Measurements from ENCODE around the gene POU3F3. TPM values are rescaled to one million over a fixed set of nuclear protein-coding genes. Genes with fewer than 3 reads are reported as not detected.

POU3F3 gene
- total RNA-seq, 1 experiment from 2014 or later = not detected

DNA sequence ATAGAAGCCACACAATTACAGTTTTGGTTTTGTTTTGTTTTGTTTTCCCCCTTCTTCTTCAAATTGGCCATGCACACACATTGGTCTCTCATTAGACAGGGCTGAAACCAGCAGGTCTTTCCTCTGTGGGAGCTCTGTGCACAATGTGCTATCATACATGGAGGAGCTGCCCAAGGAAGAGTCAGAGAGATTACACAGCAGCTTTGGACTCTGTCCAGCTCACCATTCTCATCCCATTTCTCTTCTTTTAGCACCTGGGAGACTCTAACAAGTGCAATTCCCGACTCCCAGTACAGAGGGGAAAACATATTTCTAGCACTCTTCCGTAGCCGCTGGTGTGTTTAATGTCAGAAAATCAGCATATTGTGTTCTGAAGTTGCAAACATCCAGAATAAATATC, 29.4 kb downstream of the POU3F3 start:
- CTCF ChIA-PET = no interaction called here
- no TSS peak for BruUV-seq (replicated peaks)
- Mint-ChIP-seq H3K4me3 (ENCODE audit: low read depth, unreplicated experiment) (no peak overlapping the region), H3K27ac (ENCODE audit: unreplicated experiment) (no peak overlapping the region), H3K4me1 (ENCODE audit: low read depth, unreplicated experiment) (no peaks in the 10 kb centered on the region), H3K36me3 (ENCODE audit: insufficient read depth, unreplicated experiment) (no peaks in the 10 kb centered on the region), H3K9me3 (ENCODE audit: low read depth, unreplicated experiment) (no peaks in the 10 kb centered on the region), H3K27me3 (ENCODE audit: unreplicated experiment) (peaks cover 76% of the 10 kb centered on the region)
- TF ChIP-seq, protein P1, sequence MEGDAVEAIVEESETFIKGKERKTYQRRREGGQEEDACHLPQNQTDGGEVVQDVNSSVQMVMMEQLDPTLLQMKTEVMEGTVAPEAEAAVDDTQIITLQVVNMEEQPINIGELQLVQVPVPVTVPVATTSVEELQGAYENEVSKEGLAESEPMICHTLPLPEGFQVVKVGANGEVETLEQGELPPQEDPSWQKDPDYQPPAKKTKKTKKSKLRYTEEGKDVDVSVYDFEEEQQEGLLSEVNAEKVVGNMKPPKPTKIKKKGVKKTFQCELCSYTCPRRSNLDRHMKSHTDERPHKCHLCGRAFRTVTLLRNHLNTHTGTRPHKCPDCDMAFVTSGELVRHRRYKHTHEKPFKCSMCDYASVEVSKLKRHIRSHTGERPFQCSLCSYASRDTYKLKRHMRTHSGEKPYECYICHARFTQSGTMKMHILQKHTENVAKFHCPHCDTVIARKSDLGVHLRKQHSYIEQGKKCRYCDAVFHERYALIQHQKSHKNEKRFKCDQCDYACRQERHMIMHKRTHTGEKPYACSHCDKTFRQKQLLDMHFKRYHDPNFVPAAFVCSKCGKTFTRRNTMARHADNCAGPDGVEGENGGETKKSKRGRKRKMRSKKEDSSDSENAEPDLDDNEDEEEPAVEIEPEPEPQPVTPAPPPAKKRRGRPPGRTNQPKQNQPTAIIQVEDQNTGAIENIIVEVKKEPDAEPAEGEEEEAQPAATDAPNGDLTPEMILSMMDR (IDR thresholded peaks at IDR 0.05; ENCODE audit: unreplicated experiment) = no peak
- DNase-seq = no peak
- intact Hi-C loops (cut with micrococcal nuclease; ENCODE audit: unreplicated experiment) = no loop called here

DNA sequence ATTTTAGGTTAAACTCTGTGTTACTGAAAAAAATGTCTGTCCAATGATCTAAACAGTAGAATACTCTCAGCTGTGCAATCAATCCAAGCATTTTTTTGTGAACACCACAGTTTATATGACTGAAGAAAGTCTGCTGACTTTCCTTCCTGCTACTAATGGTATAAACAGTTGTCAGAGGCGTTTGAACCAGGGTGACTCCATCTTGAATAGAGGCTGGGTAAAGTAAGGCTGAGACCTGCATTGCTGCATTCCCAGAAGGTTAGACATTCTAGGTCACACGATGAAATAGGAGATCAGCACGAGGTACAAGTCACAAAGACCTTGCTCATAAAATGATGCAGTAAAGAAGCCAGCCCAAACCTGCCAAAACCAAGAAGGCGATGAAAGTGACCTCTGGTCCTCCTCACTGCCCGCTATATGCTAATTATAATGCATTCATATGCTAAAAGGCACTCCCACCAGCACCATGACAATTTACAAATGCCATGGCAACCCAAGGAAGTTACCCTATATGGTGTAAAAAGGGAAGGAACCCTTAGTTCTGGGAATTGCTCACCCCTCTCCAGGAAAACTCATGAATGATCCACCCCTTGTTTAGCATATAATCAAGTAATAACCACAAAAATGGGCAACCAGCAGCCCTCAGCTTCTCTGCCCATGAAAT, 31.3 kb downstream of the POU3F3 start:
- CTCF ChIA-PET = no interaction called here
- H3K4me1 Mint-ChIP-seq (ENCODE audit: low read depth, unreplicated experiment) = no peaks in the 10 kb centered on the region
- intact Hi-C loops (cut with micrococcal nuclease; ENCODE audit: unreplicated experiment) = no loop called here
- H3K27ac Mint-ChIP-seq (ENCODE audit: unreplicated experiment) = no peak overlapping the region
- peaks cover 62% of the 10 kb centered on the region for H3K27me3 Mint-ChIP-seq (ENCODE audit: unreplicated experiment)
- TF ChIP-seq, protein P1 (IDR thresholded peaks at IDR 0.05; ENCODE audit: unreplicated experiment) = no peak
- H3K36me3 Mint-ChIP-seq (ENCODE audit: insufficient read depth, unreplicated experiment) = no peaks in the 10 kb centered on the region
- H3K4me3 Mint-ChIP-seq (ENCODE audit: low read depth, unreplicated experiment) = no peak overlapping the region
- no peak for DNase-seq
- BruUV-seq (replicated peaks) = no TSS peak
- H3K9me3 Mint-ChIP-seq (ENCODE audit: low read depth, unreplicated experiment) = no peaks in the 10 kb centered on the region

DNA sequence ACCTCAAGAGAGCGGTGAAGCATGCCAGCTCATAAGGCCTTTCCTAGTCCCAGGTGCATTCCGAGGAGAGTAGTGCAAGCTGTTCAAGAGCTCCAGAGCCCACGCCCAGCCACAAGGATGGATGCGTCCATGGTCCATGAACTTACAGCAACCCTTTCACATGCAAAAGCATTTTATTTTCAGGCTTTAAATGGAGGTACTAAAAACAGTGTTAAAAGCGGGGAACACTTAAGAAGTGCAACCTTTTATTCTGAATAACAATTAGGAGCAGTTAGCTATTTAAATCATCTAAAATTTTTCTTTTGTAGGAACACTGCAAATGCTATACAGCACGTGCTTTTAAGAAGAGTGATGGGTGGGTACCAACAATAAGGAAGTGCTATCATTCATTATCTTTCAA, 33.8 kb downstream of the POU3F3 start:
- no TSS peak for BruUV-seq (replicated peaks)
- DNase-seq = no peak
- Mint-ChIP-seq H3K4me1 (ENCODE audit: low read depth, unreplicated experiment) (no peaks in the 10 kb centered on the region), H3K27ac (ENCODE audit: unreplicated experiment) (no peak overlapping the region), H3K4me3 (ENCODE audit: low read depth, unreplicated experiment) (no peak overlapping the region), H3K36me3 (ENCODE audit: insufficient read depth, unreplicated experiment) (no peaks in the 10 kb centered on the region), H3K27me3 (ENCODE audit: unreplicated experiment) (peaks cover 45% of the 10 kb centered on the region), H3K9me3 (ENCODE audit: low read depth, unreplicated experiment) (no peaks in the 10 kb centered on the region)
- TF ChIP-seq, protein P1 (IDR thresholded peaks at IDR 0.05; ENCODE audit: unreplicated experiment) = no peak
- intact Hi-C loops (cut with micrococcal nuclease; ENCODE audit: unreplicated experiment) = no loop called here
- CTCF ChIA-PET = no interaction called here

DNA sequence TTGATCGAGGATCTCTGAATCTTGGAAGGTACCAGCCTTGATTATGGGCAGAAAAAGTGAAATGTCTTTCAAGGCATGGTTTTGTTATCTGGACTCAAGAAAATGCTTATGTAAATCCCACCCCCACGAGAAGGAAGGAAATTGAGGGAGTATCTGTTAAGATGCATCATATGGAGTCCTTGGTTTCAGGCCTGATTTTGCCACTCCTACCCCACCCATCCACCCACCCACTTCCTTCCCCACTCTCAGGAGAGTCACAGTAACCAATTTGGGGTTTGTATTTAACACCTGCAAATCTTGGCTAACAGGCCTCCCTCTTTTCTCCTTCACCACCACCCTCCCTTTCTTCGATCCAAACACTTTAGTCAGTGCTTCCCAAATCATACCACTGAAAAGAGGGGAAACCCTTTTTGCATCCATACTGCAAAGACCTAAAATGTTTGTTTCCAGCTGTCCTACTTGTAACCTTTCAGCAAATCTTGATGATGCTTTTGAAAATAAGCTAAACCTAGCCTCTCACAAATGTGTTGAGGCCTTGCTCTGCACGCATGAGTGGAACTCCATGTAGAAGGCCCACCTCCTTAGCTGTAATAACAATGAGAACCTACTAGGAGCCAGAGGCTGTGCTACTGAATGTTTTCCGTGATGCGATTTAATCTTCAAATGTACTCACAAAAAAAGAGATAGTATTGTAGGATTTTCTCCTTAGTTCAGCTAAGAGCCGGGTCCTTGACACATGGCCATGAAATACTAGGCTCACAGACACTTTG, 34.8 kb downstream of the POU3F3 start:
- Mint-ChIP-seq H3K27ac (ENCODE audit: unreplicated experiment) (no peak overlapping the region), H3K36me3 (ENCODE audit: insufficient read depth, unreplicated experiment) (no peaks in the 10 kb centered on the region), H3K4me3 (ENCODE audit: low read depth, unreplicated experiment) (no peak overlapping the region), H3K27me3 (ENCODE audit: unreplicated experiment) (peaks cover 39% of the 10 kb centered on the region), H3K9me3 (ENCODE audit: low read depth, unreplicated experiment) (no peaks in the 10 kb centered on the region), H3K4me1 (ENCODE audit: low read depth, unreplicated experiment) (no peaks in the 10 kb centered on the region)
- BruUV-seq (replicated peaks) = no TSS peak
- no peak for DNase-seq
- TF ChIP-seq, protein P1 (IDR thresholded peaks at IDR 0.05; ENCODE audit: unreplicated experiment) = no peak
- CTCF ChIA-PET = no interaction called here
- intact Hi-C loops (cut with micrococcal nuclease; ENCODE audit: unreplicated experiment) = no loop called here

All from Calu3 (cell line).